NCI-H524 treated with DMSO at 0.1 percent for 48 hours (cell line): Measurements from ENCODE around the gene TMEM42.
A peak's percentile ranks its signal among the peaks of the same experiment; 100 is the strongest.

Experiments used
- DNase-seq: peaks from one replicate; lab custom pipeline; 2025; lab: John Stamatoyannopoulos, UW

The TMEM42 gene

DNA sequence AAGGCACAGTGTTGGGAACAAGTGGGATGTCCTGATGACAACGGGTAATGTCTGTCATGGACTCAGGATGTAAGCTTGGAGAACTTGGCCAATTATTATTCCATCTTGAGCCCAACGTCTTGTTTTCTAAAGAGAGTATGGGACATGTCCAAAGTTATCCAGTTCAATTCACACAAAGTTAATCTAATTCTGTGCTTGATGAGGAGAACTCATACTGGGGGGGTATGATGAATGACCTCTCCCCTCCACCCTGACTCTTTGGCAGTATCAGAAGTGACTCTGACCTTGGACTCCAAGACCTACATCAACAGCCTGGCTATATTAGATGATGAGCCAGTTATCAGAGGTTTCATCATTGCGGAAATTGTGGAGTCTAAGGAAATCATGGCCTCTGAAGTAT is 49.0 kb downstream of the TMEM42 start:
- no peak for DNase-seq

DNA sequence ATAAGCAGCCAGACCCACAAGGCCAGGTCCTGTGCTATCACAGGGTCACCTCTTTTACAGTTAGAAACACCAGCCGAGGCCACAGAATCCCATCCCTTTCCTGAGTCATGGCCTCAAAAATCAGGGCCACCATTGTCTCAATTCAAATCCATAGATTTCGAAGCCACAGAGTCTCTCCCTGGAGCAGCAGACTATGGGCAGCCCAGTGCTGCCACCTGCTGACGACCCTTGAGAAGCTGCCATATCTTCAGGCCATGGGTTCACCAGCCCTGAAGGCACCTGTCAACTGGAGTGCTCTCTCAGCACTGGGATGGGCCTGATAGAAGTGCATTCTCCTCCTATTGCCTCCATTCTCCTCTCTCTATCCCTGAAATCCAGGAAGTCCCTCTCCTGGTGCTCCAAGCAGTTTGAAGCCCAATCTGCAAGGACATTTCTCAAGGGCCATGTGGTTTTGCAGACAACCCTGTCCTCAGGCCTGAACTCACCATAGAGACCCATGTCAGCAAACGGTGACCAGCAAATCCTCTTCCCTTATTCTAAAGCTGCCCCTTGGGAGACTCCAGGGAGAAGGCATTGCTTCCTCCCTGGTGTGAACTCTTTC is 52.3 kb downstream of the TMEM42 start:
- peak; percentile 1 for DNase-seq

DNA sequence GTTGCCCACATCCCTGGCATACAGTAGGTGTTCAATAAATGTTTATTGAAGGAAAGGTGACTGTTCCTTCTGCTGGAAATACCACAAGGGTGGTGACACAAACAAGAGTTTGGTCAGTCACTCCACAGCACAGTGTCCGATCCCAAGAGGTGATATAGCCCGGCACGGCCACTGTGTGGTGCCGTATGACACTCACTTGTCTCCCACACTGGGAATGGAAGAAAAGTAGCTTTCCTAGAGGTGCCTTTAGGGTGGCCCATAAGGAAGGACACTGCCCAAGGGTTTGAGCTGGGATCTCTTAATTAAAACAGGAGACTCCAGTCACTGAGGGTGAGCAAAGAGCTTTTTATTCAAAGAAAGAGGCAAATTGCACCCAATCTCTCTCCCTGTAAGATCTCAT is 53.2 kb downstream of the TMEM42 start:
- no peak for DNase-seq
